ACHN (cell line): ENCODE results near the gene PRKCB.
A peak's percentile ranks its signal among the peaks of the same experiment; 100 is the strongest.
"Not testable (repeated sequence)": the region's sequence is repeated elsewhere in the genome, so short reads cannot be mapped to it uniquely, and the experiment has no call there.

Experiments
- DNase-seq: peaks from one replicate; pipeline ENCODE4 v3.0.0-alpha.2; 2015
- in situ Hi-C: cut with HindIII; loops from 2 replicates; pipeline ENCODE4 v1.10.0; 2017; ENCODE audit warnings: low sequenced_read_pairs, low pct_ligation_motif_present, low pct_unique_long_range_greater_than_20kb

The PRKCB gene

DNA sequence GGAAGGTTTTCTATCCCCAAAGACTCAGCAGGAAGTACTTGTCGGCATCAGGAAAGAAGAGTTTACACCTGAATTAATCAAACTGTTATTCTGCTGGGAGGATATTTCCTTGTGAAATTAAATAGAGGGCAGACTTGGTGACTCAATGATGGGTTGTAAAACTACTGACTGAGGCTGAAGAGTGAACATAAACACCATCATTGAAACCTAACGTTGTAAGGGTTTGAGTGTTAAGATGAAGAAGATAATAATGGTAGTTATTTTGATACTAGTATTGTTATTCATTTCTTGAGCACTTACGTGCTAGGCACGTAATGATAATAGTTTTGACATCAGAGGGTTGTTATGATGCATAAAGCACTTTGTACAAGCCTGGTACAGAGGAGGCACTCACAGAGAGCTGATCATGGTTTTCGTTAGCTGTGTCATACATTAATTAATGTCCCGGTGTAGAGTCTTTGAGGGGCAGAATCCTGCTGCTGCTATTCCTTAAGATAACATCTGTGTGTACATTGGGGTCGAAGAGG lies 356.2 kb downstream of the PRKCB start:
- in situ Hi-C loops, result no loop called here
- no peak for DNase-seq

DNA sequence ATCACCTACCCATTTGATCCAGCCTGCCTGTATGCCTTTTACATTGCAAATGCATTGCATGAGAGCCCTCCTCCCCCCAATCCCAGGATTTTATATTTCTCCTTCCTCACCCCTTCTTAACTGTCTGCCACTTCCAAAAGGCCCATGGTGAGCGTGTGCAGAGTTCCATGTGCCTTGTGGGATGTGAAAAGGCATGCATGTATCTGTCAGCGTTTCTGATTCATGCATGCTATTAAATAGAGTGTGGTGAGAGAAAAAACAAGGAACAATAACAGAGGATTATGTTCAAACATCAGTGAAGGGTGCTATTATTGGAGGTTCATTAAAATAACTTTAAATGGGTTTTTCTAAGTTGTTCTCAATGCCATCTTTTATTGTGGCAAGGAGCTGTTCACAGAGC lies 359.4 kb downstream of the PRKCB start:
- in situ Hi-C loops, result no loop called here
- no peak for DNase-seq

DNA sequence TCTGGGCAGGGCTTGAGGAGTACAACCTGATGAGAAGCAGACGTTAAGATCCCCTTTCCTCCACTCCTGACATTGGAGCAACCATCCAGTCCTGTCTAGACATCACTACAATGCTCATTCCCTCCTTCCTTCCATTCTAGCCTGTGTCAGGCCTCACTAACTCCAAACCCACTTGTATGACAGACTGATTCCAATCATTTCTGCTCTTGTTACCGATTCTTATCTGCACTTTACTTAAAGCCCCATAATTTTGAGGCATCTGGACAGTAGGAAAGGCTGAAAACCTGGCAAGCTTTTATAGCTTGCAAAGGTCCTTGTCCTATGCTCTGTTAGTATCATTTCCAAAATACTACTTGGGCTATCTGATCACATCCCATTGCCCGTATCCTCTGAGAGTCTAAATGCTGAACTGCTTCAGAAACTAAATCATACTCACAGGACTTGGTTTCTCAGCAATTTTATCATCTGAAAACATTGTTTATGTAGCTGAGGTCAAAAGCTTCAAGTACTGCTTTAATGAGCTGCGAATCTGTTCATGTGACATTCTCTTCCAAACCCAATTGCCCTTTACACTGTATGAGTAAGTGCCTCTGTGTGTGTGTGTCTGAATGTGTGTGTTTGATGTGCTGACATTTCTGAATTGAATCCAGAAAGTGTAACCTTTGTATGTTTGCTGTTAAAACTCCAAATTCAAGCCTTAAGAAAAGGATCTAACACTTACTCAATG lies 363.2 kb downstream of the PRKCB start:
- in situ Hi-C loops, result no loop called here
- no peak for DNase-seq

DNA sequence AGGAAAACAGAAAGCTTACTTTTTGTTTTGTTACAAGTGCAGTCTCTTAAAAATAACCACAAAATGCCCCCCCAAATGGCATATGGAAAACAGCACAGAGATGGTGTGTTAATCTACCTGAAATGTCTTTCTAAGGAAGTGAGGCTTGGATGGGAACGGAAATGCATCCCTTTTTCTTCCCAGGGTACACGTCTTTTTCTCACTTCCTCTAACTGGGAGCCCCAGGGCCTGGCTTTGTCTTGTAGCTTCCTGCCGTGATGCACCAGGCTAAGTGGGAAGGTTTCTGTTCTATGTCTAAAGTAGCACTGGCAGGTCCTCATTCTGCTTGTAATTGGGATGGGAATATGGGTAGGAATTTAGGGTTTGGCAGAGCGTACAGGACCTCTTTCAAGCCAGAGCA lies 367.9 kb downstream of the PRKCB start:
- in situ Hi-C loops, result no loop called here
- no peak for DNase-seq

DNA sequence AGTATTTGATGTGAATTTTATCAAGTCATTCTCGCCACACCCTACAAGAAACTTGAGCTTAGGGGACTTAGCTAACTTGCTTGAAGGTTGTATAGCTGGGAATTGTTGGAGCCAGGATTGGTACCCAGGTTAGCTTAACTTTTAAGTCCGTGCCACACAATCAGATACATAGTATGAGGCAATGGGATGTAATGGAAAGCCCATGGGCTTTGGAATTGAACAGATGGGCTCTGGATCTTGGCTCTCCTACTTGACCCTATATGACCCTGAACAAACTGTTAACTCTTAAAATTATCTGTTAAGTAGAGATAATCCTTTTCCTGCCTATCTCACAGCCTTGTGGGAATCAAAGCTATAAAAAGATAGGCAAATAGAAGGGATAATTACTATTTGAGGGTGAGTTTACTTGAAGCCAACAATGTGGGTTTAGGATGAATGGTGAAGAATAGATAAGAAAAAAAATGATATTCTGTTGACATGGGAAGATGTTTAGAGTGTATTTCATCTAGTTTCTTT lies 368.4 kb downstream of the PRKCB start:
- in situ Hi-C loops, result no loop called here
- no peak for DNase-seq

DNA sequence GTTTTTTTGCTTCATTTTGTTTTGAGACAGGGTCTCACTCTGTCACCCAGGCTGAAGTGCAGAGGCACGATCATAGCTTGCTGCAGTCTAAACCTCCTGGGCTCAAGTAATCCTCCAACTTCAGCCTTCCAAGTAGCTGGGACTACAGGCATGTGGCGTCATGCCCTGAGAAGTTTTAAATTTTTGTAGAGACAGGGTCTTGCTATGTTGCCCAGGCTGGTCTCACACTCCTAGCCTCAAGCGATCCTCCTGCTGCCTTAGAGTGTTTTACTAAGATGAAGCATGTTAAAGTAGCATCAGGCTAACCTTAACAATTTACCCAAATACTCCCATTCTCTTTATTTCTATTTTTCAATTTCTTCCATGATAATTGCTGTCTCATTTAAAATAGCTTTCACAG lies 371.1 kb downstream of the PRKCB start:
- in situ Hi-C loops, result no loop called here
- no peak for DNase-seq

DNA sequence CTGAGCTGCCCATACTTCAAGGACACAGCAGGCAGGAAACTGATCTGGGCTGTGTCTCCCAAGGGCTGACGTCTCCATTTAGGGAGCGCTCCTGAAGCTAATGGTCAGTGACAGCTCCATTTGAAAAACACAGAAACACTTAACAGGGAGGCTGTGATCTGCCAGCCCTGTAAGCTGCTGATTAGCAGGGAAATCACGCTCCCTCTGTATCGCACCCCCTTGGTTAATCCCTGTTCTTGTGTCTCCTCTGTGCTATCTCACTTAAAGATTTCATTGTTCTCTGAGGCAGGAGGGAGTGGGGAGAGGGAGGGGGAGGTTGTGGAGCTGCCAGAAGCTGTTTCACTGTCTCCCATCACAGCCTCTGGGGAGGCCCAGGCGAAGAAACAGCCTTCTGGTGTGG lies 372.9 kb downstream of the PRKCB start:
- in situ Hi-C loops, result no loop called here
- no peak for DNase-seq

DNA sequence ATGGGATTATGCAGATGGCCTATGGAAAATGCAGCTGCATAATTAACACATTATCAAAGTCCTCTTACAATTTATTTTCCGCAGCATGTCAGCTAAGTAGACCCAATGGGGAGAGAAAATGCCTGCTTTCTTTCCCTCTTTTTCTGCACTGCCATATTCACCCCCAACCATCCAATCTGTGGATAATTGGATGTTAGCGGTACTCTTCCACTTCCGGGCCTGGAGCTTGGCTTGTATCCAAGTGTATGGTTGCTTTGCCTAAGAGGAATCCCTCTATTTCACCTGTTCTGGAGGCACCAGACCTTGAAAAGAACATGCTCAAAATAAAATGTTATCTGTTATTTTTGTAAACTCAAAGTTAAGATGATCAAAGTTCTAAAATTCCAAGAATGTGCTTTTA lies 379.2 kb downstream of the PRKCB start:
- in situ Hi-C loops, result no loop called here
- no peak for DNase-seq

DNA sequence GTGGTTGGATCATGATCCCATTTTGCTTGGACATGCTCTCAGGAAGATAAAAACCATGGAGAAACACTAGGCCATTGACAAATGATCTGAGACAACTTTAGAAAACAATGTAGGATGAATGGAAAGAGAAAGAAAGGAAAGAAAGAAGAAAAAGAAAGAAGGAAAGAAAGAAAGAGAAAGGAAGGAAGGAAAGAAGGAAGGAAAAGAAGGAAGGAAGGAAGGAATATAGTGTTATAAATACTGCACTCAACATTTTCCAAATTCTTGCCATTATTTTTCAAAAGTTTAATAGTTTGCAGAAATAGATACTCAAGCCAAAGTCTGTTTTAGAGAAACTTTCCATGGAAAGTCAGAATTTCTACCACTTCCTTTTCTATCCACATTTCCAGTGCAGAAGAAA lies 381.2 kb downstream of the PRKCB start:
- DNase-seq, result no peak
- in situ Hi-C loops, result no loop called here

DNA sequence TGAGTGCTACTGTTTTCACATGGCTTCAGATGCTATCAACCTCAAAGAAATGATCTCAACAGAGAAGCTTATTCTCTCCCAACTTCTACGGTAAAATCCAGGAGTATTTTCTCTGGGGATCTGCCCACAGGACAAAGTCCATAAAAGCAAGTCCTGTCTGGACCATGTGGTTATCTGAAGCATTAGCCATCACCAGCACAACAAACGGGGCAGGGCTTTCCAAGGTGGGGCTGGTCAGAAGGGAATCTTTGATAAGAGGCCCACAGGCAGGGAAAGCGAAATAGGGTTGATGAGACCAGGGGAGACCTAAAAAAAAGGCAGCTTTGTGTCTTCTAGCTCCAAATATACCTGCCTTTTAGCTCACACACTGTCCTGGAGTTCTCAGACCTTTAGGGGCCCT lies 381.7 kb downstream of the PRKCB start:
- DNase-seq, result no peak
- in situ Hi-C loops, result no loop called here

DNA sequence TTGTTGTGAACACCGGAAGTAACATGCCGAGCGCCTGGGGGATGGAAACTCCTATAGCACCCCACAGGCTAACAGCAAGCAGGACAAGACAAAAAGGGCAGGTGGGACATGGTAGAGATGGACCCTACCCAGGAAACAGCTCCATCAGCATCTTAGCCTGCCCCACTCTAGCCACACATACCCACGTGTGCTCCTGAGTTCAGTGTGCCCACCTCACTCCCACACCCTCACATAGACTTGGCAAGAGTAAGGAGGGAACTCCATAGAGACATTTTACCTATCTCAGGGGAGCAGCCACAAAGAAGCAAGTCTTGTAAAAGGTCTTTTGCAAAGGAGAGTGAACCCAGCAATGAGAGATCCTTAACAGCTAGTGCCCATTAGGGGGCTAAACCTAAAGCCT lies 382.5 kb downstream of the PRKCB start:
- in situ Hi-C loops, result no loop called here
- no peak for DNase-seq

DNA sequence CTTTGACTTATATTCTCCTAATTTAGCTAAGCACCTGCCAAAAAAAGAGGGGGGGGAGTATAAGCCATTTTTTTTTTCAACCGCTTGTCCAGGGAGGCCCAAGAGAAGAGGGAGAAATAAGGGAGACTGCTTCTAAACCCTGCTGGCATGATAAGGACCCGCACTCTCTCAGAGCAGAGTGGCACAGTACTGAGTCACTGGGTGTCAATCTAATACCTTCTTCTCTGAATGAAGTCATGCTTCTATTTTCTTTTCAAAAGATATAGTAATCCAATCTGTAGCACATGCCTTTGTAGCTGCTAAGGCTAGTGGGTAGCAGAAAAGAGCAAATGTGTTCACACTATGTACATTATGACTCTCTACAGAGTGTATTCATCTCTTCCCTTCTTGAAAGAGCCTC lies 385.4 kb downstream of the PRKCB start:
- in situ Hi-C loops, result no loop called here
- DNase-seq, result no peak

DNA sequence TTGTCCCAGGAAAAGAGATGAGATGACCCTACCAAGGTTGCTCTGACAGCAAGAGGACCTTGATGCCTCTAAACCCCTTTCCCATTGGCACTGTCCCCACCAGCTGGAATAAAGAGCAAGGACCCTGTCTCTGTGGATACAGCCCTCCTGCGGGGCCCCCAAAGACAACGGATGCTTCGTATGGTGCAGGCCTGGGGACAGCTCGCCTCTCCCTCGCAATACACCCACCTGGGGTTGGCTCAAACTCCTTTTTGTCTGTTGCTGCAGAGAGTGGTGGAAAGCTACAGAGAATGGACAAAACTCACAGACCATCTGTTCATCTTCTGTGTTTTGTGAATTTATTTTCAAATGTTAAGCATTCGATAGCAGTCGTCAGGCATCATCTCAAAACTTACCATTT lies 392.7 kb downstream of the PRKCB start:
- in situ Hi-C loops, result no loop called here
- no peak for DNase-seq

DNA sequence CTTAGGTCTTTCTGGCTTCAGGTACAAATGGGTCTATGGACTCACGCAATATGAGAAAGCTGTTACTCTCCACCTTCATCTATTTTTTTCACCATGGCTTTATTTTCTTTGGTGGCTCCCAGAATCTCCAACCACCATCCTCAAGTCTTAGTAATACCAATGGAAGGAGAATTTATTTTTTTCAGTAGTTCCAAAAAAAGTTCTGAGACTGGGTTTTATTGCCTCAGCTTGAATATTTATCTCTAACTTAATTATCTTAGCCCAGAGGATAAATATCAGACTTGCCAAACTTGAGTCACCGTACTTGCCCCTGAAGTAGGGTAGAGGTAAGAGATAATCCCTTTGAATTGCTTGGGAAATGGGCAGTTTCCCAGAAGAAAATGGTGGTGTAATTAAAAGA lies 397.2 kb downstream of the PRKCB start:
- in situ Hi-C loops, result no loop called here
- DNase-seq, result no peak

DNA sequence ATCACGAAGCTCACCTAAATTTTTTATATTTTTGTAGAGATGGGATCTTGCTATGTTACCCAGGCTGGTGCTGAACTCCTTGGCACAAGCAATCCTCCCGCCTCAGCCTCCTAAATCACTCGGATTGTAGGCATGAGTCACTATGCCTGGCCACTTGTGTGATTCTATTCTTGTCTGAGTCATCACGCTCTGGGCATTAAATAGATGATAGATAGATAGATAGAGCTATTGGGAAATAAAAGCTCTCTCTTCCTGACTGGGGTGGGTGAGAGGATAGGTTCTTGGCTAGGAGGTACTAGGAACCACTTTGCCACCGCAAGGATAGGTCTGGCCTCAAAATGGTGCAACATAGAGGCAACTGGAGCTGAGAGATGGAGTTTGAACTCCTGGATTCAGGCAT lies 399.0 kb downstream of the PRKCB start:
- no peak for DNase-seq
- in situ Hi-C loops, result no loop called here

DNA sequence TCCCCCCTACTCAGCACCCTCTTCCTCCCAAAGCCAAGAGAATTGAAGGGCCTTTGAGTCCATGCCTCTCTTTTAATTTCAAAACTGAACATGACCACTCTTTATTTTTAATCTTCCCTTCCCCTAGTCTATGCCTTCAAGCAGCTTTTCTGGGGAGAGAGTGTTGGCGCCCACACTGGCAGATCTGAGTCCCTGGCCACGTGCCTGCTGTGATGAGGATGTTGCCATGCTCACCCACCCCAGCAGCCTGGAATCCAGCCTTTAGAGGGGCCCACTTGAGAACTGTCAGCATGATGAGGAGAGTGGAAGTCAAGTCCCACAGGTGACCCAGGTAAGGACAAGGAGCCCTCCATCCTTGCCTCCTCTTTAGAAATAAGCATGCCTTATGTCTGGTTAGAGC lies 400.0 kb downstream of the PRKCB start:
- no peak for DNase-seq
- in situ Hi-C loops, result no loop called here

DNA sequence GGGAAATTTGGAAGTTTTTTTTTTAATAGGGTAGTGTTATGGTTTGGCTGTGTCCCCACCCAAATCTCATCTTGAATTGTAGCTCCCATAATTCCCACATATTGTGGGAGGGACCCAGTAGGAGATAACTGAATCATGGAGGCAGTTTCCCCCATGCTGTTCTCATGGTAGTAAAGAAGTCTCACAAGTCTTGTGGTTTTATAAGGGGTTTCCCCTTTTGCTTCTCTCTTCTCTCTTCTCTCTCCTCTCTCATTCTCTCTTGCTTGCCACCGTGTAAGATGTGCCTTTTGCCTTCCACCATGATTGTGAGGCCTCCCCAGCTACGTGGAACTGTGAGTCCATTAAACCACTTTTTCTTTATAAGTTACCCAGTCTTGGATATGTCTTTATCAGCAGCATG lies 403.1 kb downstream of the PRKCB start:
- DNase-seq, in situ Hi-C loops: not testable (repeated sequence)

DNA sequence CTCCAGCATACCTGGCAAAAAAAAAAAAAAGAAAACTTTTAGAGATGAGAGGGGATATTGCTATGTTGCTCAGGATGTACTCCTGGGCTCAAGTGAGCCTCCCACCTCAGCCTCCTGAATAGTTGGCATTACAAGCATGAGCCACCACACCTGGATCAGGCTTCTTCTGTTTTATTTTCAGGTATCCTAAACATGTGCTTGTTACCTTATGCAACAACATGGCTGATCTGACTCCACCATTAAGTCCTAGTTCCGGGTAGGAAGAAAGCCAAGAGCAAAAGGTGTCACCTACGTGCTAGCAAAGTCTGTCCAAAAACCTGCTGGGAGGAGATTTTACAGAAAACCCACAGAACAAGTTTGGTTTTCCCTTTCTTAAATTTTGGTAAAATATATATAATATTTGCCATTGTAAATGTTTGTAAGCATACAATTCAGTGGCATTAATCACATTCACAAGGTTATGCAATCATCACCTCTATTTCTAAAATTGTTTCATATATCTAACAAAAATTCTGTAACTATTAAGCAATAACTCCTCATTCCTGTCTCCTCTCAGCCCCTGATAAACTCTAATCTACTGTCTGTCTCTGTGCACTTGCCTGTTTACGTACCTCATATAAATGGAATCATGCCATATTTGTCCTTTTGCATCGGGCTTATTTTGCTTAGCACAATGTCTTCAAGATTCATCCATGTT lies 411.3 kb downstream of the PRKCB start:
- in situ Hi-C loops, result no loop called here
- DNase-seq, result no peak

DNA sequence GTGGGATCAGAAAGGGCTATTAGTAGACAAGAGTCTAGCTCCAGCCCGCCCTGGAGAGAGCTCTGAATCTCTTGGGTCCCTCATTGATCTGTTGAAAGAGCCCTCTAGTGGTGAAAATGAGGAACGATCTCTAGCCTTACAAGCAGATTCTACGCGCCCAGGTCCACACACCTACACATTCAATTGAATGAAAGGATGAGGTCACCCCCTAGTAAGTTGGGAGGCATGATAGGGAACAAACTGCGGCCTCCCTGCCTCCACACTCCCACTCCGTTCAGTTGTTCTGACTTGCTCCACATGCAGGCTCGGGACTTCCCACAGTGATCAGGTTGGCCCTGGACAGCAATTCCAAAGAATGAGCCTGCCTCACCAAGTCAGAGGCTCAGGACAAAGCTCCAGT lies 417.4 kb downstream of the PRKCB start:
- in situ Hi-C loops, result no loop called here
- DNase-seq, result peak; percentile 58
